Calu3 (cell line): Measurements from ENCODE around the gene EXOC2. TPM values are rescaled to one million over a fixed set of nuclear protein-coding genes. Genes with fewer than 3 reads are reported as not detected.

Experiments
- BruUV-seq: library from RNA; stranded (reverse); fragments of 400-500 nt; replicated peaks from 2 replicates; lab custom pipeline; 2021; lab: Mats Ljungman, UMichigan
- CTCF ChIA-PET: fragments of 300-600 bp; sonication (Branson Sonifier 250); formaldehyde crosslinking; loops from one replicate; lab custom pipeline; 2022; ENCODE audit warnings: antibody characterized with exemption; lab: Charles Lee
- DNase-seq: peaks from one replicate; pipeline ENCODE4 v3.0.0; 2022
- H3K27ac Mint-ChIP-seq: one replicate; pipeline ENCODE4 v1.8.0; 2022; ENCODE audit warnings: mixed read lengths; ENCODE audit not compliant: unreplicated experiment
- H3K27me3 Mint-ChIP-seq: one replicate; pipeline ENCODE4 v1.8.0; 2022; ENCODE audit warnings: mixed read lengths; ENCODE audit not compliant: unreplicated experiment
- H3K36me3 Mint-ChIP-seq: one replicate; pipeline ENCODE4 v1.8.0; 2022; ENCODE audit warnings: mild to moderate bottlenecking, moderate library complexity, mixed read lengths; ENCODE audit not compliant: insufficient read depth, unreplicated experiment
- H3K4me1 Mint-ChIP-seq: one replicate; pipeline ENCODE4 v1.8.0; 2022; ENCODE audit warnings: mild to moderate bottlenecking, low read depth, mixed read lengths; ENCODE audit not compliant: unreplicated experiment
- H3K4me3 Mint-ChIP-seq: one replicate; pipeline ENCODE4 v1.8.0; 2022; ENCODE audit warnings: mild to moderate bottlenecking, low read depth, moderate library complexity, mixed read lengths; ENCODE audit not compliant: unreplicated experiment
- H3K9me3 Mint-ChIP-seq: one replicate; pipeline ENCODE4 v1.8.0; 2022; ENCODE audit warnings: low read depth, mixed read lengths; ENCODE audit not compliant: unreplicated experiment
- intact Hi-C: fragments of 100-400 bp; cut with micrococcal nuclease; formaldehyde crosslinking; loops from one replicate; pipeline ENCODE4 v1.10.0; 2022; ENCODE audit not compliant: unreplicated experiment
- total RNA-seq: library from RNA; stranded (reverse); gene quantifications from 2 replicates; pipeline ENCODE4 v1.2.3, GENCODE V29; 2022
- TF ChIP-seq, protein P1 (sequence below): fragments of 200-600 bp; IDR thresholded peaks from one replicate; pipeline ENCODE4 v1.8.0; 2022; ENCODE audit warnings: antibody characterized with exemption; ENCODE audit not compliant: unreplicated experiment

EXOC2 gene
- total RNA-seq, 1 experiment from 2014 or later = 13.2 TPM

DNA sequence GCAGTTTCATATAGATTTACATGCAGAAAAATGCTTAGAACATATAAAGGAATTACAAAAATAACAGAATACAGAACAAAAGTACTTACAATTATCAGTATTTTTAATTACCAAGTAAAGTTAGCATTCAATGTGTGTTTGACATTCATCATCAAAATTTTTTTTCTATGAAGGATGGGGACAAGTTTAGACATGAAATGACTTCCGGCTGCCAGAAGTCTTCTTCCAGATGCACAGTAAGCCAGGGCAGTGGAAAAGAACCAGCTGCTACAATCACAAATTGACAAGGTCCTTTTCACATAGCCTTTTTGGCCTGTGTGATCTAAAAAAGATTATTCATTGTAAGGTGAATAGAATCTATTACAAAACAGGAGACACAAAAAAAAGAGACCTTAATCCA lies 109.8 kb downstream of the EXOC2 start:
- no TSS peak for BruUV-seq
- TF ChIP-seq, protein P1, sequence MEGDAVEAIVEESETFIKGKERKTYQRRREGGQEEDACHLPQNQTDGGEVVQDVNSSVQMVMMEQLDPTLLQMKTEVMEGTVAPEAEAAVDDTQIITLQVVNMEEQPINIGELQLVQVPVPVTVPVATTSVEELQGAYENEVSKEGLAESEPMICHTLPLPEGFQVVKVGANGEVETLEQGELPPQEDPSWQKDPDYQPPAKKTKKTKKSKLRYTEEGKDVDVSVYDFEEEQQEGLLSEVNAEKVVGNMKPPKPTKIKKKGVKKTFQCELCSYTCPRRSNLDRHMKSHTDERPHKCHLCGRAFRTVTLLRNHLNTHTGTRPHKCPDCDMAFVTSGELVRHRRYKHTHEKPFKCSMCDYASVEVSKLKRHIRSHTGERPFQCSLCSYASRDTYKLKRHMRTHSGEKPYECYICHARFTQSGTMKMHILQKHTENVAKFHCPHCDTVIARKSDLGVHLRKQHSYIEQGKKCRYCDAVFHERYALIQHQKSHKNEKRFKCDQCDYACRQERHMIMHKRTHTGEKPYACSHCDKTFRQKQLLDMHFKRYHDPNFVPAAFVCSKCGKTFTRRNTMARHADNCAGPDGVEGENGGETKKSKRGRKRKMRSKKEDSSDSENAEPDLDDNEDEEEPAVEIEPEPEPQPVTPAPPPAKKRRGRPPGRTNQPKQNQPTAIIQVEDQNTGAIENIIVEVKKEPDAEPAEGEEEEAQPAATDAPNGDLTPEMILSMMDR = no peak
- Mint-ChIP-seq H3K4me1 (no peaks in the 10 kb centered on the region), H3K9me3 (no peaks in the 10 kb centered on the region), H3K27ac (peak overlapping the region; percentile 45), H3K27me3 (no peaks in the 10 kb centered on the region), H3K4me3 (no peak overlapping the region), H3K36me3 (no peaks in the 10 kb centered on the region)
- no peak for DNase-seq
- intact Hi-C loops = no loop called here
- CTCF ChIA-PET = no interaction called here

DNA sequence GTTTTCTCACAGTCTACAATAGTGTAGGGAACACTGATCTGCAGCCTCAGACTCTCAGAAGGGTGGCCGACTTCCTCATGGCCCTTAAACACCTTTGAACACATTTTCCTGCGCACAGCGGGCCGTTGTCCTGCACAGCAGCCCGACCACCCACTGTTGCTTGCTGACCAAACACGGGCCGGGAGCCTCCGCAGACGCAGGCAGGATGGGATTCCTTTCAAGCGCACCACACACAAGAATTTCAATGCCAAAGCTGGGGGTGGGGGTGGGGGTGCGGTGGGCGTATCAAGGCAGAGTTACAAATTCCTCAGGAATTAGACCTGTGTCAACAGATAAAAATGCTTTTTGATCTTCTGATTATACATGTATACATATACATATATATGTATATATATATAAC lies 110.6 kb downstream of the EXOC2 start:
- Mint-ChIP-seq H3K9me3 (no peaks in the 10 kb centered on the region), H3K27ac (no peak overlapping the region), H3K36me3 (no peaks in the 10 kb centered on the region), H3K27me3 (no peaks in the 10 kb centered on the region), H3K4me1 (no peaks in the 10 kb centered on the region), H3K4me3 (no peak overlapping the region)
- DNase-seq = no peak
- CTCF ChIA-PET = no interaction called here
- TF ChIP-seq, protein P1 = no peak
- intact Hi-C loops = no loop called here
- no TSS peak for BruUV-seq

DNA sequence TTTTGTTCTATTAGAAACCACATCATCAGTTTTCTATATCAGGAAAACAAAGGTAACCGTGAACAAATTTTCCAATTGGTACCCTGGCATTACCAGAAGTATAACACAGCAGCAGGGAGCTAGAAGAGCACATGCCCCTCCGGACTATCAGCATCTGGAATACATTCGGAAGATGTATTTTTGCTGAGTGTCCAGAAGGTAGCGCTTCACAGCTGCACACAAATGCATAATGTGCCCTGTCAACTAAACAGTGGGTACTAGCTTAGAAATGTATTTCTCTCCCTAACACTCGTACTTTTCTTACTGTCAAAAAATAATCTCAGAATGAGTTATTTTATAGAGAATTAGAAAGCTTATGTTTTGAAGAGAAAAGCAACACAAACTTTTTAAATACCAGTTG lies 113.6 kb downstream of the EXOC2 start:
- H3K36me3 Mint-ChIP-seq = no peaks in the 10 kb centered on the region
- intact Hi-C loops = no loop called here
- no TSS peak for BruUV-seq
- no peak overlapping the region for H3K4me3 Mint-ChIP-seq
- H3K27me3 Mint-ChIP-seq = no peaks in the 10 kb centered on the region
- CTCF ChIA-PET = no interaction called here
- H3K27ac Mint-ChIP-seq = no peak overlapping the region
- DNase-seq = no peak
- no peaks in the 10 kb centered on the region for H3K9me3 Mint-ChIP-seq
- no peaks in the 10 kb centered on the region for H3K4me1 Mint-ChIP-seq
- TF ChIP-seq, protein P1 = no peak

DNA sequence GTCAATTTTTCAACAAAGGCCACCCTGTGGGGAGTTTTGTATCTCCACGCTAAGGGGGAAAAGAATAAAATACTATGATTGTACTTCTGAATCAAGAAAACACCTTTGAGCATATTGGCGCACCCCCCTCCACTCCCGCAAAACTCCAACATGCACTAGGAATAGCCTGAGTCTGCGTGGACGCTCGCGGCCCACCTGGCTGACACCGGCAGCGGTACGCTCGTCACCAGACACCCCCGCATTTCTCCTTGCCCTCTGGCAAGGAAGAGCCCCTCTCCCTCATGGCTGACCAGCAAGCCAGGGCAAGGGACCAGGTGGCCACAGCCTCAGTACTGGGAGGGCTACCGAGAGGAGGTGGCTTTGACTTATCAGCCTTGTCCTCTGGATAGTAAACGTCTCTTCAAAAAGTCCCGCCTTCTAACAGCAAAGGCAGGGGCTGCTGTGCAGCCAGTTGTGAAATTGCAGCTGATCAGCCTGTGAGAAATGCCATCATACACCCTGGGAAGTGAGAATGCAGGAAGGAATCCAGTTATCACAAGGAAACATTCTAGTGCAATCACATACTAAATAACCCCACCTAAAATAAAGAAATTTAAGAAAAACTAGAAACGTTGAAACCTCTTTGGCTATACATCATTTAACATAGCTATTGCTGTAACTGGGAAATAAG lies 120.2 kb downstream of the EXOC2 start:
- H3K36me3 Mint-ChIP-seq = no peaks in the 10 kb centered on the region
- CTCF ChIA-PET = interaction anchor here (1.0 kb wide), 1 partner anchor 13 kb away, joined by 3 read pairs; no protein-coding TSS in a partner anchor
- BruUV-seq = no TSS peak
- TF ChIP-seq, protein P1 = no peak
- intact Hi-C loops = no loop called here
- H3K4me3 Mint-ChIP-seq = no peak overlapping the region
- H3K9me3 Mint-ChIP-seq = no peaks in the 10 kb centered on the region
- no peak overlapping the region for H3K27ac Mint-ChIP-seq
- no peaks in the 10 kb centered on the region for H3K27me3 Mint-ChIP-seq
- H3K4me1 Mint-ChIP-seq = no peaks in the 10 kb centered on the region
- no peak for DNase-seq
